Pancreas (tissue), 10 donors: ENCODE measurements around the gene MPP4. TPM values are rescaled to one million over a fixed set of nuclear protein-coding genes. Genes with fewer than 3 reads are reported as not detected.

Experiments
- ATAC-seq, 4 donors: fragments of 200-7000 bp; cut with Tn5 transposase; one replicate each; pipeline versions ENCODE4 v1.8.0 to v1.9.1; 2020; ENCODE audit warnings: mild to moderate bottlenecking in 4 of 4, moderate library complexity in 4 of 4
- DNase-seq, 6 donors: peaks; one replicate each; pipeline ENCODE4 v3.0.0-alpha.2; 2020
- FAIRE-seq: peaks from 2 replicates; lab custom pipeline; 2012; peaks lifted over from hg19 to GRCh38; lab: Jason Lieb, UNC
- H3K27ac ChIP-seq, 4 donors: fragments of 200-600 bp; sonication (generic); 1 replicate in 3 of 4; 2 replicates in 1 of 4; pipeline versions ENCODE4 v1.5.0 to v1.8.0; 2020
- H3K27me3 ChIP-seq, 4 donors: fragments of 200-600 bp; one replicate each; pipeline ENCODE4 v1.8.0; 2021
- H3K36me3 ChIP-seq, 3 donors: fragments of 200-600 bp; sonication (generic) in 1 of 3; one replicate each; pipeline versions ENCODE4 v1.5.0 to v1.8.0; 2020 to 2021
- H3K4me1 ChIP-seq, 3 donors: fragments of 200-600 bp; one replicate each; pipeline ENCODE4 v1.8.0; 2021
- H3K4me3 ChIP-seq, 4 donors: fragments of 200-600 bp; sonication (generic) in 2 of 4; one replicate each; pipeline versions ENCODE4 v1.5.0 to v1.8.0; 2020 to 2021
- H3K9me3 ChIP-seq, 4 donors: fragments of 200-600 bp; one replicate each; pipeline ENCODE4 v1.8.0; 2021
- WGBS, 2 donors: extraction: QIAGEN DNeasy Blood & Tissue Kit; methylation state at CpG; one replicate each; pipeline ENCODE4 v1.1.7; 2013; 5-methylcytosine and 5-hydroxymethylcytosine counted together
- intact Hi-C, 3 donors: fragments of 100-400 bp; cut with DNase I; formaldehyde crosslinking; loops; one replicate each; pipeline versions ENCODE4 v1.11.1 to v1.14.2; 2022
- polyA plus RNA-seq, 2 donors: library from polyadenylated mRNA; stranded (reverse); fragments of 200-250 nt; gene quantifications; one replicate each; pipeline ENCODE4 v1.2.3, GENCODE V29; 2013
- total RNA-seq, 6 donors: library from RNA; stranded (reverse); fragmentation: NEBNext Ultra II Directional in 4 of 6; extraction: Animal tissue kit (Norgen Biotek cat#: 25700) in 4 of 6; gene quantifications; one replicate each; pipeline versions ENCODE4 v1.2.1 to v1.2.4, GENCODE V29; 2021 to 2023
- TF ChIP-seq, protein P1 (sequence below), 4 donors: fragments of 200-600 bp; sonication (generic) in 3 of 4; IDR thresholded peaks; one replicate each; pipeline versions ENCODE4 v1.5.0 to v1.8.0; 2021; ENCODE audit warnings: antibody characterized with exemption in 4 of 4
- donor health status: healthy with polysubstance abuse.
- donor health status: DM: no; HTN: no; CAD: no; lungs with moderate emphysema.
- donor health status: DM: no; HTN: no; CAD: no.
- donor health status: control.
- donor health status: control.
- donor health status: Bipolar disorder and iron deficiency.
- donor health status: DM: yes; HTN: yes; CAD: no.
- donor health status: DM: no; HTN: no; CAD: no.
- donor health status: DM: no; HTN: no; CAD: no.
- donor health status: DM: yes; HTN: yes; CAD: no.

The MPP4 gene
- total and polyA plus RNA-seq, 8 donors: 0.06 to 0.19 (median 0.09) TPM; not detected in 5

DNA sequence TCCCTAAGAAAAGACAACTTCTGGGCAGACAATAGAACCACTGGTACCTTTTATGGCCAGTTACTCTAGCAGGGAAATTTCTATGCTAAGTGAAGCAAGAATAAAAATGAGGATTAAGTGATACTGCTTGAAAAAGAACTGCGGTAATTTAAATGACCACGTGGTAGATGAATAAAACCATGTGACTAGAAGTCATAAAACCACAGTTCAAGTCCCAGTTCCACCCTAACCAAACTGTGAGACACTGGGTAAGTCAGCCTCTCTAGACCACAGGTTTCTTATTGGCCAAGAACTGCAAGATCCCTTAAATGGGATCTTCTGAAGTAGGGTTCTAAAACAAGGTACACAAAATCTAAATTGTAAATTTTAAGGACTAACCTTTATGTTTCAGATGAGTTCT lies 67.9 kb downstream of the MPP4 start:
- no peak overlapping the region for H3K4me3 ChIP-seq
- FAIRE-seq (no peak), DNase-seq (no peak), ATAC-seq (no peak)
- TF ChIP-seq, protein P1, sequence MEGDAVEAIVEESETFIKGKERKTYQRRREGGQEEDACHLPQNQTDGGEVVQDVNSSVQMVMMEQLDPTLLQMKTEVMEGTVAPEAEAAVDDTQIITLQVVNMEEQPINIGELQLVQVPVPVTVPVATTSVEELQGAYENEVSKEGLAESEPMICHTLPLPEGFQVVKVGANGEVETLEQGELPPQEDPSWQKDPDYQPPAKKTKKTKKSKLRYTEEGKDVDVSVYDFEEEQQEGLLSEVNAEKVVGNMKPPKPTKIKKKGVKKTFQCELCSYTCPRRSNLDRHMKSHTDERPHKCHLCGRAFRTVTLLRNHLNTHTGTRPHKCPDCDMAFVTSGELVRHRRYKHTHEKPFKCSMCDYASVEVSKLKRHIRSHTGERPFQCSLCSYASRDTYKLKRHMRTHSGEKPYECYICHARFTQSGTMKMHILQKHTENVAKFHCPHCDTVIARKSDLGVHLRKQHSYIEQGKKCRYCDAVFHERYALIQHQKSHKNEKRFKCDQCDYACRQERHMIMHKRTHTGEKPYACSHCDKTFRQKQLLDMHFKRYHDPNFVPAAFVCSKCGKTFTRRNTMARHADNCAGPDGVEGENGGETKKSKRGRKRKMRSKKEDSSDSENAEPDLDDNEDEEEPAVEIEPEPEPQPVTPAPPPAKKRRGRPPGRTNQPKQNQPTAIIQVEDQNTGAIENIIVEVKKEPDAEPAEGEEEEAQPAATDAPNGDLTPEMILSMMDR (IDR thresholded peaks at IDR 0.05): no peak
- intact Hi-C loops: no loop called here
- no peak overlapping the region for H3K27ac ChIP-seq
- H3K9me3 ChIP-seq: no peaks in the 10 kb centered on the region
- H3K27me3 ChIP-seq: no peaks in the 10 kb centered on the region
- H3K36me3 ChIP-seq: peaks cover 0 to 32% (median 3%) of the 10 kb centered on the region in 3 donors
- no peaks in the 10 kb centered on the region for H3K4me1 ChIP-seq
- WGBS, 2 donors: 68 to 79% methylated on average over 2 of the region's 2 CpGs

DNA sequence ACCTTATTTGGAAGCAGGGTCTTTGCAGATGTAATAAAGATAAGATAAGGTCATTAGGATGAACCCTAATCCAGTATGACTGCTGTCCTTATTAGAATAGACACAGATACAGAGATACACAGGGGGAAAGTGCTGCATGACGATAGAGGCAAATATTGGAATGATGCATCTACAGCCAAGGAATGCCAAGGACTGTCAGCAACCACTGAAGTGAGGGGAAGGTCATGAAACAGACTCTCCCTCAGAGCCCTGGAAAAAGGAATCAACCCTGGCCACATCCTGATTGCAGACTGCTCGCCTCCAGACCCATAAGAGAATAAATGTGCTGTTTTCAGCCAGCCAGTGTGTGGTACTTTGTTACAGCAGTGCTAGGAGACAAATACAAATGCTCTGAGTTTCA lies 69.9 kb downstream of the MPP4 start:
- Histone ChIP-seq H3K27me3 (no peaks in the 10 kb centered on the region), H3K4me3 (no peak overlapping the region), H3K4me1 (no peaks in the 10 kb centered on the region), H3K27ac (no peak overlapping the region), H3K36me3 (peaks cover 0 to 26% (median 0%) of the 10 kb centered on the region in 3 donors), H3K9me3 (no peaks in the 10 kb centered on the region)
- ATAC-seq (no peak), FAIRE-seq (no peak), DNase-seq (no peak)
- TF ChIP-seq, protein P1 (IDR thresholded peaks at IDR 0.05): no peak
- 91% methylated on average over 2 of the region's 2 CpGs for WGBS, 2 donors
- intact Hi-C loops: no loop called here

DNA sequence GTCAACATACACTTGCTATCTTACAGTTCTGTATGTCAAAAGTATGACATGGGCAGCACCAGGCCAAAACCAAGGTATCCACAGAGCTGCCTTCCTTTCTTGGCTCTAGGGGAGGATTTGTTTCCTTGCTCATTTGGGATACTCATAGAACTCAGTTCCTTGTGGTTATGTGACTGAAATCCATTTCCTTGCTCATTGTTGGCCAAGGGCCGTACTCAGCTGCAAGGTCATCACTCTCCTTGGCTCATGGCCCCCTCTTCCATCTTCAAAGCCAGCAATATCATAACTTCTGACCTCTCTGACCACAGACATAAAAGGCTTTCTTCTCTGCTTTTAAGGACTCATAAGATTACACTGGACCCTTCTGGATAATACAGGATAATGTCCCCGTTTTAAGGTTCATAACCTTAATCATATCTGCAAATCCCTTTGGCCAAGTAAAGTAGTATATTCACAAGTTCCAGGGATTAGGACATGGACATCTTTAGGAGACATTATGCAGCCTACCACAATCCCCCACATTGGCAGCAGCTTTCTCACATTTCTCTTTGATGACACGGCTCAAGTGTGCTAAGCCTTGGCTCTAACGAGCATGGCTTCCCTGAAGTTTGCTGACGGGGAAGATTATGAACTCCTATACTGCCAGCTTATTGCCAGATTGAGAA lies 76.0 kb downstream of the MPP4 start:
- H3K9me3 ChIP-seq: no peaks in the 10 kb centered on the region
- peak in 1 of 4 donors; percentile 19 for ATAC-seq
- H3K4me3 ChIP-seq: no peak overlapping the region
- H3K4me1 ChIP-seq: no peaks in the 10 kb centered on the region
- 81 to 89% methylated on average over 5 of the region's 5 CpGs for WGBS, 2 donors
- intact Hi-C loops: no loop called here
- no peak overlapping the region for H3K27ac ChIP-seq
- no peaks in the 10 kb centered on the region for H3K36me3 ChIP-seq
- no peaks in the 10 kb centered on the region for H3K27me3 ChIP-seq
- FAIRE-seq: no peak
- DNase-seq: no peak
- TF ChIP-seq, protein P1 (IDR thresholded peaks at IDR 0.05): no peak

DNA sequence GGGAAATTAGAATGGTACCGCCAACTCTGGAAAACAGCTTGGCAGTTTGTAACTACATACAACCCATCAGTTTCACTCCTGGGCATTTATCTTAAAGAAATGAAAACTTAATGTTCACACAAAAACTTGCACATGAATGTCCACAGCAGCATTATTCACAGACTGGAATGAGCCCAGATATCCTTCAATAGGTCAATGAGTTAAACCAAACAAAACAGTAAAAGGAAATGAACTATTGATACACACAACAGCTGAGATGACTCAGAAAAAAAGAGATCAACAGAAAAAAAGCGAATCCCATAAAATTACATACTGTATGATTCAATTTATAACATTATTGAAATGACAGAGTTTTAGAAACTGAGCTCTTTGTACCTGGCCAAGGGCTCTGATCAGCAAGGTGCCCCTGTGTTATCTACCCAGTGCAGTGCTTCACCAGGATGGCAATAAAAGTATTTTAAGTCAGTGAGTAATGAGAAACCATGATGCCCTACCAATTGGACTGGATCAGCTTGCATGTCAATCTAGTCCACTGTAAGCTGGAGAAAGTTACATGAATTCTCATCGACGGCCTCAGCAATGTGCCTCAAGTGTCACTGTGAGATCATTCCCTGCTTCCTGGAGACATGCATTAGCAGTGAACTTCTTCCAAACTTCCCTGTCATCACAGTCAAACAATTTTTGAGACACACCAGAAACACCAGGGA lies 77.0 kb downstream of the MPP4 start:
- Histone ChIP-seq H3K4me3 (no peak overlapping the region), H3K9me3 (no peaks in the 10 kb centered on the region), H3K36me3 (no peaks in the 10 kb centered on the region), H3K27me3 (no peaks in the 10 kb centered on the region), H3K27ac (no peak overlapping the region), H3K4me1 (no peaks in the 10 kb centered on the region)
- no peak for ATAC-seq
- no peak for DNase-seq
- WGBS, 2 donors: 90 to 92% methylated on average over 4 of the region's 4 CpGs
- intact Hi-C loops: no loop called here
- no peak for FAIRE-seq
- TF ChIP-seq, protein P1 (IDR thresholded peaks at IDR 0.05): no peak
